ENCODE data around the gene PPFIBP1. TPM values are rescaled to one million over a fixed set of nuclear protein-coding genes. Genes with fewer than 3 reads are reported as not detected.

Gene PPFIBP1
- total and polyA plus RNA-seq, 10 donors: 3.7 to 182 (median 92.4) TPM

- intact Hi-C loops (cut with DNase I; ENCODE audit: low total_unique reads): no loop called here
- WGBS, 5 donors: 85 to 94% (median 90%) methylated on average over 6 of the region's 6 CpGs
Observed at GRCh38 chr12:27695556-27696292, 171.7 kb downstream of the PPFIBP1 start.

GRCh38 chr12:27696293-27696652, 172.3 kb downstream of the PPFIBP1 start, which contains the start of gene REP15:
REP15 (plus strand) TSS chr12:27696447; CDS start chr12:27696563, 116 bp downstream.
- TF ChIP-seq, protein P1, sequence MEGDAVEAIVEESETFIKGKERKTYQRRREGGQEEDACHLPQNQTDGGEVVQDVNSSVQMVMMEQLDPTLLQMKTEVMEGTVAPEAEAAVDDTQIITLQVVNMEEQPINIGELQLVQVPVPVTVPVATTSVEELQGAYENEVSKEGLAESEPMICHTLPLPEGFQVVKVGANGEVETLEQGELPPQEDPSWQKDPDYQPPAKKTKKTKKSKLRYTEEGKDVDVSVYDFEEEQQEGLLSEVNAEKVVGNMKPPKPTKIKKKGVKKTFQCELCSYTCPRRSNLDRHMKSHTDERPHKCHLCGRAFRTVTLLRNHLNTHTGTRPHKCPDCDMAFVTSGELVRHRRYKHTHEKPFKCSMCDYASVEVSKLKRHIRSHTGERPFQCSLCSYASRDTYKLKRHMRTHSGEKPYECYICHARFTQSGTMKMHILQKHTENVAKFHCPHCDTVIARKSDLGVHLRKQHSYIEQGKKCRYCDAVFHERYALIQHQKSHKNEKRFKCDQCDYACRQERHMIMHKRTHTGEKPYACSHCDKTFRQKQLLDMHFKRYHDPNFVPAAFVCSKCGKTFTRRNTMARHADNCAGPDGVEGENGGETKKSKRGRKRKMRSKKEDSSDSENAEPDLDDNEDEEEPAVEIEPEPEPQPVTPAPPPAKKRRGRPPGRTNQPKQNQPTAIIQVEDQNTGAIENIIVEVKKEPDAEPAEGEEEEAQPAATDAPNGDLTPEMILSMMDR (IDR thresholded peaks at IDR 0.05 in 8 of 11, conservative IDR thresholded peaks at IDR 0.05 in 3 of 11): no peak
- TF ChIP-seq POLR2AphosphoS5 (IDR thresholded peaks at IDR 0.05) (no peak), POLR2A (IDR thresholded peaks at IDR 0.05) (no peak)
- Histone ChIP-seq H3K9me3 (no peaks in the 10 kb centered on the region), H3K36me3 (peaks cover 0 to 58% (median 31%) of the 10 kb centered on the region in 6 donors), H3K4me3 (no peak within 1 kb of the TSS), H3K27ac (no peak within 1 kb of the TSS), H3K4me1 (no peaks in the 10 kb centered on the region), H3K27me3 (replicated peaks in 1 of 7) (no peaks in the 10 kb centered on the region)
- no peak for DNase-seq
- 77 to 90% (median 84%) methylated on average over 5 of the region's 5 CpGs for WGBS, 5 donors
- intact Hi-C loops (cut with DNase I; ENCODE audit: low total_unique reads): no loop called here

More at GRCh38 chr12:27695556-27696292, 171.7 kb downstream of the PPFIBP1 start:
- DNase-seq: no peak
- Histone ChIP-seq H3K4me3 (no peak overlapping the region), H3K27ac (no peak overlapping the region), H3K9me3 (no peaks in the 10 kb centered on the region), H3K4me1 (no peaks in the 10 kb centered on the region), H3K36me3 (peaks cover 0 to 63% (median 33%) of the 10 kb centered on the region in 6 donors), H3K27me3 (replicated peaks in 1 of 7) (no peaks in the 10 kb centered on the region)
- TF ChIP-seq, protein P1 (IDR thresholded peaks at IDR 0.05 in 8 of 11, conservative IDR thresholded peaks at IDR 0.05 in 3 of 11): no peak
- TF ChIP-seq POLR2AphosphoS5 (IDR thresholded peaks at IDR 0.05): no peak
- no peak for TF ChIP-seq POLR2A (IDR thresholded peaks at IDR 0.05)

DNA sequence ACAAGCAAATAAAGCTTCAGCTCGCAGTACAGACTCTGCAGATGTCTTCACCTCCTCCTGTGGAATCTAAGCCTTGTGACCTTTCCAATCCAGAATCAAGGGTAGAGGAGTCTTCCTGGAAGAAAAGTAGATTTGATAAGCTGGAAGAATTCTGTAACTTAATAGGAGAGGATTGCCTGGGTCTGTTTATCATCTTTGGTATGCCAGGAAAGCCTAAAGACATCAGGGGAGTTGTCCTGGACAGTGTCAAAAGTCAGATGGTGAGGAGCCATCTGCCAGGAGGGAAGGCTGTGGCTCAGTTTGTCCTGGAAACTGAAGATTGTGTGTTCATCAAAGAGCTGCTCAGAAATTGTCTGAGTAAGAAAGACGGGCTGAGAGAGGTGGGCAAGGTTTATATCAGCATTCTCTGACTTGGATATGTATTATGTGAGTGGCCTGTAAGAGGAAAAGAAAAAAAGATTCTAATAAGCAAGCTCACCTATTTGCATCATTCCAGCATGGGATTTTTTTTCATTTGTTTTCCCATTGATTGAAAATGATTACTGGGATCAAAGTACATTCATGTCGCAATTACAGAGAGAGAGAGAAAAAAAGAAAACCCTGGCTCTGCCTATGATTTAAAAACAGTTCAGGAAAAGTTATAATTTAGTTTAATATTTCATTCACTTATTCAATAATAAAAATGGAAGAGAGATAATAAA, 173.0 kb downstream of the PPFIBP1 start:
- 82 to 93% (median 89%) methylated on average over 3 of the region's 3 CpGs for WGBS, 5 donors
- TF ChIP-seq POLR2A (IDR thresholded peaks at IDR 0.05) (no peak), POLR2AphosphoS5 (IDR thresholded peaks at IDR 0.05) (no peak)
- TF ChIP-seq, protein P1 (IDR thresholded peaks at IDR 0.05 in 8 of 11, conservative IDR thresholded peaks at IDR 0.05 in 3 of 11): no peak
- intact Hi-C loops (cut with DNase I; ENCODE audit: low total_unique reads): no loop called here
- Histone ChIP-seq H3K36me3 (peaks cover 0 to 50% (median 26%) of the 10 kb centered on the region in 6 donors), H3K4me1 (no peaks in the 10 kb centered on the region), H3K27me3 (replicated peaks in 1 of 7) (no peaks in the 10 kb centered on the region), H3K4me3 (no peak overlapping the region), H3K27ac (no peak overlapping the region), H3K9me3 (no peaks in the 10 kb centered on the region)
- no peak for DNase-seq
